Measurements from ENCODE around the gene SYTL3.
"Not testable (repeated sequence)": the region's sequence is repeated elsewhere in the genome, so short reads cannot be mapped to it uniquely, and the experiment has no call there.

The SYTL3 gene

DNA sequence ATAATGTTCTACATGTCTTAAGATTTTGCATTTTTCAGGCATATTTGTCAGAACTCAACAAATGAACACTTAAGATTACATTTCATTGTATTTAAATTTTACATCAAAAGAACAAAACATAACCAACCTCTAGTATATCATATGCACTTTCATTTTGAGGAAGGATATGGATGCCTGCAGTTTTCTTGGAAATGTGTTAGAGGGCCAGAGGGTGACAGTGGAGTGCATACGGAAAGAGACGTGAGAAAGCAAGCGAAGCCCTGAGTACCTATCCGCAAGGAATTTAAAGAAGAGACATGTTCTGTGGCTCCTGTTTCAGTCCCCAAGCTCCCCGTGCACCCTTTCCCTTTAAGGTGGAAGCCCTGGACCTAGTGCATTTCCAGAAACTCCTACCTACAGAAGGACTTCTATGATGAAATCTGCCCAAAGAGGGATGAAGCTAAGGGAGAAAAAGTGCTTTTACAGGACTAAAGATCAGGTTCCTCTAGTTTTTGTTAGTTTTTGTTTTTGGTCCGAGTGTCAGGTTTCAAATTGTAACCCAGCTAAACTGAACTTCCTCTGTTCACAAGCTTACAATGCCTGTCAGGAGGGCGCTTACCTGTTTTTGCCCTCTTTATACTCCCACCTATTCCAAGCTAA, 130.5 kb downstream of the SYTL3 start:
- no peak for DNase-seq

- DNase-seq = no peak
Measured at GRCh38 chr6:158780988-158781691, 131.3 kb downstream of the SYTL3 start.

DNA sequence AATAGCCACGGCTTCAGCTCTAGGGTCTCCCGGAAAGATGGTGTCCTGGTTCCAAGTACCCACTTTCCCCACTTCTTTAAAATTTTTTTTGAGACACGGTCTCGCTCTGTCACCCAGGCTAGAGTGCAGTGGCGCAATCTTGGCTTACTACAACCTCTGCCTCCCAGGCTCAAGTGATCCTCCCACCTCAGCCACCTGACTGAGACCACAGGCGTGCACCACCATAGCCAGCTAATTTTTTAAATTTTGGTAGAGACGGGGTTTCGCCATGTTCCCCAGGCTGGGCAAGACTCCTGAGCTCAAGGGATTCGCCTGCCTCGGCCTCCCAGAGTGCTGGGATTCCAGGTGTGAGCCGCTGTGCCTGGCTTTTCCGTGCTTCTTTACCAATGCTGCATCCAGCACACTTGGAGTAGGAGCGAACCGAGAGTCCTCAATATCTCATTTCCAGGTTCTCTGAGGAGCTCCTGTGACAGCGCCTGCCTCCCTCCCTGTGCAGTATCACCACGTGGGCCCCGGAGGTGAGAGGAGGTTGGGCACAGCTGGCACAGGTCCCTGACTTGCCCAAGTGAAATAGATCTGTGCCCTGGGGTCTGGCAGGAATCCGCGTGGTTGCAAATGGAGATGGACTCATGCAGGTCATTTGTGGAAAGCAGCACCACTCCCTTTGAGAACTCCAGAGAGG, 132.0 kb downstream of the SYTL3 start:
- DNase-seq = no peak

- no peak for DNase-seq
Measured at GRCh38 chr6:158782432-158783166, 132.7 kb downstream of the SYTL3 start.

DNA sequence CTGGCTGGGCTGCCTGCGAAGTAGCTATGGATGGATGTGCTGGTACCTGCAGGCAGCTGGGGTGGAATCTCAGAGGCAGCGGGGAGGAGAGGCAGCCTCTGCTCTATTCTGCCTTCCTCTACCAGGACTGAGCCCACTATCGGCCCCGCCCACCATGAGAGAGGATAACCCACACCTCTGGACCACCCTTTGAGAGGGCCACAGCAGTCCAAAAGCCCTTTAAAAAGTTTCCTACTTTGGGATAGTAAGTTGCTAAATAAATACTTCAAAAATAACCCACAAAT, 133.3 kb downstream of the SYTL3 start:
- DNase-seq = no peak

DNA sequence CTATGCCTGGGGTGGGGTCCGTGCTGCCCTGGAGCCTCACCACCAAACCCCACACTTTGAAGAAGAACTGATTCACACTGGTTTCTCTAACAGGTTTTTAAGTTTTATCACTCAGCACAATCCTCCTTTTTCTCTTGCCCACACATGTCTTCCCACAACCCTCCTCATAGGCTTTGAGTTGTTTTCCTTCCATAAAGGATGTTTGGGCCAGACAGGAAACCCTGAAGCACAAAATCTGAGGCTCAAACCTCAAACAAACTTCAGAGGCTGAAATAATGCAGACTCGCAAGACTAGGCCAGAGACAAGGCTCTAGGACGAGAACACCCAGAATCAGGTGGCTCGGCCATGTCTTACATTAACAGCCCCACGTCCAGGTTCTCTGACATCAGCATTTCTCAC, 134.0 kb downstream of the SYTL3 start:
- no peak for DNase-seq

- DNase-seq = no peak
Measured at GRCh38 chr6:158784505-158784904, 134.7 kb downstream of the SYTL3 start.

DNA sequence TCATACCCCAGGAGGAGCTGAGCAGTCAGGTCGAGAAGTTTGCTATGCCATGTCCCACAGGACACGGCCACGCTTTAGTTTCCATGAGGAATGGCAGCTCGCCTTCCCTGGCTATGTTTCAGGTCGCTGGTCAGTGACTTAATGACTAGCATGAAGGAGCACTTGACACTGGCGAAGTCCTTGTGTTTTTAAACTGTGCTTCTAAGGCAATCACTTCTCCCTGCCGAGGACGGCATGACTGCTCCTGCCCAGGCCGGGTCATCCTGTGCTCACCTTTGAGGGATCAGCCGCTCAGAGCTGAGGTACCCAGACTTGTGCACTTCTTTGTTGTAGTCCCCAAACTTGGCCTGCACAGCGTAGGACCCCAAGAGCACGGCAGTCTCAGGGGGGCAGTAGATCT, 135.2 kb downstream of the SYTL3 start:
- no peak for DNase-seq

- DNase-seq = no peak
Measured at GRCh38 chr6:158786645-158787304, 136.9 kb downstream of the SYTL3 start.

- no peak for DNase-seq
Measured at GRCh38 chr6:158787395-158787794, 137.5 kb downstream of the SYTL3 start.

GRCh38 chr6:158789115-158789917, 139.5 kb downstream of the SYTL3 start:
- no peak for DNase-seq

DNA sequence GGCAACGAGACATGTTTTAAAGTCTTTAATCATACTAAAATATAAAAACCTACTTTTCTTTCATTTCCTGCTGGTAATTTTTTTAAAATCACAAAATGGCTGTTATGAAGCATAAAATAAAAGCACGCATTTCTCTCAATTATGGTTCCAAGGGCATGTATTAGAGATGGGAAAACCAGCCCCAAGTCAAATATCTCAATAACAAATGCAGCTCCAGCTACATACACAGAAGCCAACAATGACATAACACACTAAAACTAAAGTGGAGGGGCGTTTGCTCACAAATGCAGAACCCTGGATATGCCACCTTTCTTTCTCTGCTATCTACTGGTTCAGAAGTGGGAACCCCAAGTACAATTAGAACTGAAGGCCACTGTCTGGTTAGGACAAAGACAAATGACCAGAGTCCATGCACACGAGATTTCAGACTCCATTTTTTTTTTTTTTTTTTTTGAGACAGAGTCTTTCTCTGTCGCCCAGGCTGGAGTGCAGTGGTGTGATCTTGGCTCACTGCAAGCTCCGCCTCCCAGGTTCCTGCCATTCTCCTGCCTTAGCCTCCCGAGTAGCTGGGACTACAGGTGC, 141.5 kb downstream of the SYTL3 start:
- DNase-seq = no peak

GRCh38 chr6:158792505-158792904, 142.7 kb downstream of the SYTL3 start:
- DNase-seq = not testable (repeated sequence)

GRCh38 chr6:158793432-158793831, 143.6 kb downstream of the SYTL3 start:
- DNase-seq = no peak

DNA sequence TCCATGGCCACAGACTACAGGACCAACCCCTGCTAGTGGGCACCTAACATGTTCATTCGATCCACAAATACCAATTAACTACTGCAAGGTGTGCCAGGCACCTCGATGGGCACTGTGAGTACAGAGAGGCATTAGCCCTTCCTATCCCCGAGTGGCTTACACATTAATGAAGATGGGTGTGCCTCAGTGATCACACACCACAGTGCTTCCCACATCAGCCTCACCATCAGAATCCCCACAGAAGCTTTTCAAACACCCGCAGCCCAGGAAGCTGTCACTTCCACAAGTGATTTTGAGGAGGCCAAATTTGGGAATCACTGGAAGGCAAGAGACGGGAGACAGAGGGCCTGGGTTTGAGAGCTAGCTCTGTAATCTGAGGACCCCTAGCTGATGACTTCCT, 145.7 kb downstream of the SYTL3 start:
- no peak for DNase-seq

- DNase-seq = no peak
Measured at GRCh38 chr6:158796353-158796752, 146.5 kb downstream of the SYTL3 start.

- DNase-seq = peak; percentile 12
Measured at GRCh38 chr6:158797331-158798310, 147.8 kb downstream of the SYTL3 start.

DNA sequence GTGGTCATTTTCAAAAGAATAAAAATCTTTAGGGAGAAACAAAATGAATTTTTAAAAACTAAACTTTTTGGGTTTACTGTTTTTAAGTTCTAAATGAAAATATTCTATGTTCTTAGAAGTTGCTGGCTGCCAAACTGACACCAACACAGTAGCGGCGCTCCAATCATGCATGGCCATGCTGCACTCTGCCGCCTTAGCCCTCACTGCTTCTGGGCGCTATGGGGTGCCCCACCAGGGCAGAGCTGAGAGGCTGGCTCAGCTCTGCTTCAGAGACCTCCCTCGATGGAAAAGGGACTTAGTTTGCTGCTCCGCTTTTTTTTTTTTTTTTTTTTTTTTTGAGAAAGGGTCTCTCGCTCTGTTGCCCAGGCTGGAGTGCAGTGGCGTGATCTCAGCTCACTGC, 148.5 kb downstream of the SYTL3 start:
- DNase-seq = no peak

DNA sequence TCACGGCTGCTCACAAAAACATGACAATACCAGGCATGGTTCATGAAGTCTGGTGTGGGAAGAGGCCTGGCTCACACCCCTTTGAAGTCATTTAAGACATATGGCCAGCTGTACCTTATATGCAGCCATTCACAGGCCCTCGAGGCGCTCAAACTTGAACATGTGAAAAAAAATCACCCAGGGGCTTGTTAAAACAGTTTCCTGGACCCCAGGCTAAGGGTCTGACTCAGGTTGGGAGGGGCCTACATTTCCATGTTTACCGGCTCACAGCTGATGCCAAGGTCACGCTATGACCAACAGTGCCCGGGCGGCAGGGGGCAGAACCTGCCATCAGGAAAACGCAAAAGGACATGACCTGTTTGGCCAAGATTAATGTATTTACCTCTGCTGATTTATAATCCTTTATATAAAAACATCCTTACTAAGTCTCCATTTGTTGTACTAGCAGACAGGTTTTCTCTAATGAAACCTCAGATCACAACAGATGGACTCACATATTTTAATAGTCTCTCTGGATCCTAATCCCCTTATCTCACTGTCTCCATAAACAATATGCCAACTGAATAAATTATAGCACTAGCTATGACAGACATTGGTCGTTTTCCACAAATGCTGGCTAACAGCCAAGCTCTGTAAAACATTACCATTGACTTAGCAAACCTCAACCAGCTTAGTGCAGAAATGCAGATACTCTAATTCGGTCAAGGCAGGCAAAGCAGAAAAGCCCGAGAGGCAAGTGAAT, 149.4 kb downstream of the SYTL3 start:
- peak; percentile 11 for DNase-seq

Data from midbrain (tissue), 1 donor.